GM19463 (cell line): ENCODE measurements around the gene ISCU.
"Not testable (repeated sequence)": the region's sequence is repeated elsewhere in the genome, so short reads cannot be mapped to it uniquely, and the experiment has no call there.

Experiments used
- ATAC-seq: cut with Tn5 transposase; IDR thresholded peaks from one replicate; pipeline ENCODE4 v1.9.1; 2021; ENCODE audit warnings: mild to moderate bottlenecking, moderate library complexity; ENCODE audit not compliant: unreplicated experiment

The ISCU gene

GRCh38 chr12:108568338-108569154 lies 6.2 kb downstream of the ISCU start:
- peak; percentile 64 for ATAC-seq

GRCh38 chr12:108570743-108571608 lies 8.6 kb downstream of the ISCU start:
- ATAC-seq: no peak

- no peak for ATAC-seq
Observed at GRCh38 chr12:108571609-108572165, 9.3 kb downstream of the ISCU start.

GRCh38 chr12:108572166-108572790 lies 9.9 kb downstream of the ISCU start:
- peak; percentile 28 for ATAC-seq

GRCh38 chr12:108573317-108573716 lies 10.9 kb downstream of the ISCU start:
- peak; percentile 26 for ATAC-seq

DNA sequence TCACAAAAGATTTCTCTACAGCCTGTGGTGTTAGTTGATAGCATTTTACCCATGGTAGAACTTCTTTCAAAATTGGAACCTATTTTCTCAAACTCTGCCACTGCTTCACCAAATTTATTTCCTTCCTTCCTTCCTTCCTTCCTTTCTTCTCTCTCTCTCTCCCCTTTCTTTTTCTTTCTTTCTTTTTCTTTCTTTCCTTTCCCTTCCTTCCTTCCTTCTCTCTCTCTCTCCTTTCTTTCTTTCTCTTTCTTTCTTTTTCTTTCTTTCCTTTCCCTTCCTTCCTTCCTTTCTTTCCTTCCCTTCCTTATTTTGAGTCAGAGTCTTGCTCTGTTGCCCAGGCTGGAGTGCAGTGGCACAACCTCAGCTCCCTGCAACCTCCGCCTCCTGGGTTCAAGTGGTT lies 11.9 kb downstream of the ISCU start:
- not testable (repeated sequence) for ATAC-seq

DNA sequence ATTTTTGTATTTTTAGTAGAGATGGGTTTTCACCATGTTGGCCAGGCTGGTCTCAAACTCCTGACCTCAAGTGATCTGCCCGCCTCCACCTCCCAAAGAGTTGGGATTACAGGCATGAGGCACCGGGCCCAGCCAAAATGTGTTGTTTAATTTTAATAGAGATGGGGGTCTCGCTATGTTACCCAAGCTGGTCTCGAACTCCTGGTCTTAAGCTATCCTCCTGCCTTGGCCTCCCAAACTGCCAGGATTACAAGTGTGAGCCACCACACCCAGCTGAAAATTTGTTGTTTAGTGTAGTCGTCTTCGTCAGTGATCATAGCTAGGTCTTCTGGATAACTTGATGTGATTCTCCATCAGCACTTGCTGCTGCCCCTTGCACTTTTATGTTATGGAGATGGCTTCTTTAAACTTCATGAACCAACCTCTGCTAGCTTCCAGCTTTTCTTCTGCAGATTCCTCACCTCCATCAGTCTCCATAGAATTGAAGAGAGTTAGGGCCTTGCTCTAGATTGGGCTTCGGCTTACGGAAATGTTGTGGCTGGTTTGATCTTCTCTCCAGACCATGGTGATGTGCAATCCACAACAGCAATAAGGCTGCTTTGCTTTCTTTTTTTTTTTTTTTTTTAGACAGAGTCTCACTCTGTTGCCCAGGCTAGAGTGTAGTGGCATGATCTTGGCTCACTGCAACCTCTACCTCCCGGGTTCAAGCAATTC lies 13.0 kb downstream of the ISCU start:
- ATAC-seq: no peak

DNA sequence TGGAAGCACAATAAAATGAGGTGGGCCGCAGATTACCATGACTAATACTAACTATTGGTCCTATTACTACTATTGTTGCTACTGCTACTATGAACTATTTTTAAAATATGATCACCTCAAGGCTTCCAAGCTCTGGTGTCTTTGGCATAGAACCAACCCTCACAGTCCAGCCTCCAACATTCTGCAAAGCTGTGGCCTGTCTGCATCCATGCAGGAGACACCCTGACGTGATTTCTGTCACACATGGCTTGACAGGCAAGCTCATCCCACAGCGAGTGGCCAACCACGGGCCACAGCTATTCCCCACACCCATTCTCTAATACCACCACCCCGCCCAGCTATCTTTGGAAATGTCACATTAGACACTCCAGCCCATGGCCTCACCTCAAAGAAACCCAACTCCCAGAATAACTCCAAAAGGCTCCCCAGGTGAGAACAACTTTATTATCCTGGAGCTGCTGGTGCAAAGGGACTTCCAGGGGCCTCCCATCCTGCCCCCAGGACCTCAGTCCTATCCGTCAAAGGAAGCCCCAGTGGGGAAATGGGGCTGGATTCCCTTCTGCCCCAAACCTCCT lies 14.4 kb downstream of the ISCU start:
- no peak for ATAC-seq

- no peak for ATAC-seq
Observed at GRCh38 chr12:108577458-108577857, 15.1 kb downstream of the ISCU start.

DNA sequence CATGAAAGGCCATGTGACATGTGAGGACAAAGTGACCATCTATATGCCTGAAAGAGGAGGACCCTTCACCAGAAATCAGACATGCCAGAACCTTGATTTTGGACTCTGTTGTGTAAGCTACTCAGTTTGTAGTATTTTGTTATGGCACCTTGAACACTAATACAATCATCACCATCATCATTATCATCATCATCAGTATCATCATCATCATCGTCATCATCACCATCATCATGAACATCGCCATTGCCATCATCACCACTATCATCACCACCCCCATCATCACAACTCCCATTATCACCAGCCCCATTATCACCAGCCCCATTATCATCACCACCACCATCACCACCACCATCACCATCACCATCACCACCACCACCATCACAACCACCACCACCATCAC lies 15.9 kb downstream of the ISCU start:
- ATAC-seq: no peak

GRCh38 chr12:108578813-108579212 lies 16.4 kb downstream of the ISCU start:
- no peak for ATAC-seq

- ATAC-seq: no peak
Observed at GRCh38 chr12:108580531-108580930, 18.1 kb downstream of the ISCU start.

DNA sequence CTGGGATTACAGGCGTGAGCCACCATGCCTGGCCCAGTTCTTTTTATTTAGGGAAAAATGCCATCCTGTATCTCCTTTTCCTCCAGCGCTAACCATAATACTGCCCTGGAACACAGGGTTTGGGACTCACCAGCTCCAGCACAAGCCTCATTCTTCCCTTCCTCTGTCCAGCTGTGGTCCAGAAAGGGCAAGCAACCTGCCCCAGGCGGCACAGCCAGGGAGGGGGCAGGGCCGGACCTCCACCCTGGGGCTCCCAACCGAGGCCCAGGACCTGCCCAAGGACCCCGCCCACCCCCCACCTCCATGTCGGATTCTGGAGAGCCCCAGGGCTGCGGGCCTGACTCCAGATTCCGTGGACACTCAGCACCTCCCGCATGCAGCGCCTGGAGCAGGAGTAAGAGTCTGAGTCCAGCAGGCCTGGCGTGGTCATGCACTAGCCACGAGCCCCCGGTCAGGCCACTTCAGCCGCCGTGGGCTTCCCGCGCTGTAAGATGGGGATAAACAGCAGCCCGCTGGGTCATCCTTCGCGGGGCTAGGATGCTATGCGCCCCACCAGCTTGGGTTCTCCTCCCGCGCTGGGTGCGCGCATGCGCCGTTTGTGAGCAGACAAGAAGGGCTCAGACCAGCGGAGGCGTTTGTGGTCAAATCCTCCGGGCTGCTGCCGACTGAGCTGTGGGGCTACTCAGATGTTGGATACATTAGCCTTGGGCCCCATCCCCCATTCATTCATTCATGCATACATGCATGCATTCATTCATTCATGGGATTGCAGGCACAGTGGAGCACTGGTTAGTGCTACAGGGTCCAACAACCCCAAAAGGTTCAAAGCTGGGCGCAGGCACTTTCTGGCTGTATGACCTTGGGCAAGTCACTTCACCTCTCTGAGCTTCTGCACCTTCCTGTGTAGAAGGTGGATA lies 19.2 kb downstream of the ISCU start:
- no peak for ATAC-seq

- ATAC-seq: no peak
Observed at GRCh38 chr12:108582509-108582908, 20.1 kb downstream of the ISCU start.

- ATAC-seq: no peak
Observed at GRCh38 chr12:108582978-108583770, 20.8 kb downstream of the ISCU start.

- no peak for ATAC-seq
Observed at GRCh38 chr12:108583991-108584390, 21.6 kb downstream of the ISCU start.

DNA sequence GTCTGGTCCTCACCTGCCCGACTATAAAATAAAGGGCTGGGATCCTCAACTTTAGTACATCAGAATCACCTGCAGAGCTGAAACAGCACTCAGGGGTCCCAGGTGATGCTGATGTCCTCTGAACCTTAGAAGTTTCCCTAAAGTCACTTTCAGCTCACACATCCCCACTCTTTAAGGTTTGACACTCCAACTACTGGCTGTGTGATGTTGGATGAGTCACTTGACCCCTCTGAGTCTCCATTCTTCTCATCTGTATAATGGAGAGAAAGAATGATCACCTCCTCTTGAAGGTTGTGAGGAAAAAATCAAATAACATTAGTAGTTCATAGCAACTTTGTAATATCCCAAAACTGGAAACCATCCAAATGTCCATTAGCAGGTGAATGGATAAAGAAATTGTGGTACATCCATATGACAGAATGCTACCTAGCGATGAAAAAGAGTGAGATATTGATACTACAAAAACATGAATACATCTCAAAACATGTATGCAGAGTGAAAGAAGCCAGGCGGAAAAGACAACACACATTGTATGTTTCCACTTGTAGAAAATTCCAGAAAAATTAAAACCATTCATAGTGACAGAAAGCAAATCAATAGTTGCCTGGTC lies 22.2 kb downstream of the ISCU start:
- ATAC-seq: no peak

DNA sequence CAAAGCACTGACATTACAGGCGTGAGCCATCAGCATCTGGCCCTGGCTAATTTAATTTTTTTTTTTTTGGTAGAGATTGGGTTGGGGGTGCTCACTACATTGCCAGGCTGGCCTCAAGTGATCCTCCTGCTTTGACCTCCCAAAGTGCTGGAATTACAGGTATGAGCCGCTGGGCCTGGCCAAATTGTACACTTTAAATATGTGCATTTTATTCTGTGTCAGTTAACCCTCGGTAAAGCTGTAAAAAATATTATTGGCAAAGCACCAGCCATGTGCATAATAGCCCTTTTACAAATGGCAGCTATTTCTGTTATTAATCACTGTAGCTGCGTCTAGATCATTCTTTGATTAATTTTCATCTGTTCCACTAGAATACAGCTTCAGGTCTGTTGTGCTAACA lies 23.5 kb downstream of the ISCU start:
- ATAC-seq: no peak
